ENCODE measurements around the gene EMP3.
"Not testable (repeated sequence)": the region's sequence is repeated elsewhere in the genome, so short reads cannot be mapped to it uniquely, and the experiment has no call there.

The EMP3 gene

DNA sequence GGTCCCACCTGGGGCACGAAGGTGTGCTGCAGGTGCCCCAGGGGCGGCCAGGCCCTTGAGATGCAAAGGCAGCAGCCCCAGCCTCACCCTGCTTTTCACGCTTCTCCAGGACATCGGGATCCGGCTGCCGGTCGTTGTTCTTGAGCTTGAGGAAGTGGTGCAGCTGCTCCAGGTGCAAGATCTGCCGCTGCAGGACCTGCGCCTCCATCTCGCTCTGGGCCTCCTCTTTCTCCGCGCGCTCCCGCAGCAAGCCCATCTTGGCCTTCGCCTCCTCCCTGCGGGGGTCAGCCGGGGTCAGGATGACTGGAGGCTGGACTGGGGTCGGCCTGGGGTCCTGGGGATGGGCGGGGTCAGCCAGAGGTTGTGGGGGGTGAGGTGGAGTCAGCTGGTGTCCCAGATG, 21.5 kb upstream of the EMP3 start:
- Histone ChIP-seq H3K27ac (no peak overlapping the region), H3K4me3 (no peak overlapping the region)
- TF ChIP-seq, protein P1, sequence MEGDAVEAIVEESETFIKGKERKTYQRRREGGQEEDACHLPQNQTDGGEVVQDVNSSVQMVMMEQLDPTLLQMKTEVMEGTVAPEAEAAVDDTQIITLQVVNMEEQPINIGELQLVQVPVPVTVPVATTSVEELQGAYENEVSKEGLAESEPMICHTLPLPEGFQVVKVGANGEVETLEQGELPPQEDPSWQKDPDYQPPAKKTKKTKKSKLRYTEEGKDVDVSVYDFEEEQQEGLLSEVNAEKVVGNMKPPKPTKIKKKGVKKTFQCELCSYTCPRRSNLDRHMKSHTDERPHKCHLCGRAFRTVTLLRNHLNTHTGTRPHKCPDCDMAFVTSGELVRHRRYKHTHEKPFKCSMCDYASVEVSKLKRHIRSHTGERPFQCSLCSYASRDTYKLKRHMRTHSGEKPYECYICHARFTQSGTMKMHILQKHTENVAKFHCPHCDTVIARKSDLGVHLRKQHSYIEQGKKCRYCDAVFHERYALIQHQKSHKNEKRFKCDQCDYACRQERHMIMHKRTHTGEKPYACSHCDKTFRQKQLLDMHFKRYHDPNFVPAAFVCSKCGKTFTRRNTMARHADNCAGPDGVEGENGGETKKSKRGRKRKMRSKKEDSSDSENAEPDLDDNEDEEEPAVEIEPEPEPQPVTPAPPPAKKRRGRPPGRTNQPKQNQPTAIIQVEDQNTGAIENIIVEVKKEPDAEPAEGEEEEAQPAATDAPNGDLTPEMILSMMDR (IDR thresholded peaks at IDR 0.05), result no peak
- DNase-seq (ENCODE audit: low spot score), result no peak

DNA sequence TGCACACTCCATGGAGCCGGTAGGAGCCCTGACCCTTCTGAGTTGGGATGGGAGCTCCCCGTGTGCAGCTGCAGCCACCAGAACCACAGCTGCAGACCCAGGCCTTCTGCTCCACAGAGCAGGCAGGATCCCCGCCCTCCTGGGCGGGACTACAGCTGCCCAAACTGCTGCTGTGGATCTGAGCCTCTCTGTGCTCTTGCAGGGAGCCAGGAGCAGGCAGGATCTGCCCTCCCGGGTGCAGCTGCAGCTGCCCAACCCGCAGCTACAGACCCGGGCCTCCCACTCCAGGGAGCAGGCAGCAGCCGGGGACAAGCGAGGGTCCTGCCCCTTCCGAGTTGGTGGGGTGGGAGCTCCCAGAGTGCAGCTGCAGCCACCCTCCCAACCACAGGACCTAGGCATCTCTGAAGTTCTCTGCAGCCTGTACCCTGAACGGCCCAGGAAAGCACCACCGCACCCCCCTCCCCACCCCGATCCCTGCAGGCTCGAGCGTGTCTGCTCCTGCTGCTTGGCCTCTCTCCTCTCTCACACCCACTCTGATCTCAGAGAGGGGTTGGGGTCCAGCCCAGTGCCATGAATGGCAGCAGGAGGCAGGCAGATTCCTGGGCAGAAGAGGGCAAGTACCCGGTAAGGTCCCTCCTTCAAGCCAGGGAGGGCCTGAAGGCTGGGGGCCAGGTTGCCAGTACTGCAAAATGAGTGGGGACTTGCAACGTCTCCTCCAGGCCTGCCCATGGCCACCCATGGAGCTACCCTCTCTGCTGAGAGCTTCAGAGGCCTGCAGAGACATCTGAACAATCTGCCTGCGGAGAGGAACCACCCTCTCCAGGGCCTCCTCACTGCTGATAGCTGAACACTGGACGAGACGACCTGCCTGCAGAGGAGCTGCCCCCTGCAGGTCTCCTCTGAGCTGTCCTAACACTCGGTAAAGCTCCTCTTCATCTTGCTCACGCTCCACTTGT, 16.4 kb upstream of the EMP3 start:
- Histone ChIP-seq H3K4me3 (no peak overlapping the region), H3K27ac (no peak overlapping the region)
- DNase-seq (ENCODE audit: low spot score), result no peak
- TF ChIP-seq, protein P1 (IDR thresholded peaks at IDR 0.05), result no peak

DNA sequence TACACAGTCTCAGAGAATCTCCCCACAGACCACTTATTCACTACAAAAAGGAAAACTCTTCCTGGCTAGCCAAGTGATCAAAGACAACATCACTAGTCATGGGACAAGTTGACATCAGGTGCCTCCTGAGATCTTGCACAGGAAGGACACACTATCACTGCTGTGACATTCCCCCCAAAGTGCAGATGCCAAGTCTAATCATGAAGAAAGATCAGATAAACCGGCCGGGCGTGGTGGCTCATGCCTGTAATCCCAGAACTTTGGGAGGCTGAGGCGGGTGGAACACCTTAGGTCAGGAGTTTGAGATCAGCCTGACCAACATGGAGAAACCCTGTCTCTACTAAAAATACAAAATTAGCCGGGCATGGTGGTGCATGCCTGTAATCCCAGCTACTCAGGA, 15.6 kb upstream of the EMP3 start:
- H3K4me3 ChIP-seq; DNase-seq (ENCODE audit: low spot score): not testable (repeated sequence)
- peak overlapping the region in 1 of 2 donors; percentile 11 for H3K27ac ChIP-seq

DNA sequence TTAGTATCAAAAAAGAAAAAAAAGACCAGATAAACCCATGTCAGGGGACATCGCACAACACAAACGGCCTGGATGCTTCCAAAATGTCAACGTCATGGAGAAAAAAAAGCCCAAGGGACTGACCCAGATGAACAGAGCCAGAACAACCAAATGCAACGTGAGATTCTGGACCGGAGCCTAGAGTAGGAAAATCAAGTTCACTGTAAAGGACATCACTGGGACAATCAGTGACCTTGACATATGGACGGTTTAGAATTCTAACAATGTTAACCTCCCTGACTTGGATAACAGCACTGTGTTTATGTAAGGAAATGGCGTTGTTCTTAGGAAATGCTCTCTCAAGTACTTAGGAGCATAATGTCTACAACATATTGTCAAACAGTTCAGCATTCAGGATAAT, 15.1 kb upstream of the EMP3 start:
- Histone ChIP-seq H3K27ac (no peak overlapping the region), H3K4me3 (no peak overlapping the region)
- DNase-seq (ENCODE audit: low spot score), result no peak
- TF ChIP-seq, protein P1 (IDR thresholded peaks at IDR 0.05), result no peak

DNA sequence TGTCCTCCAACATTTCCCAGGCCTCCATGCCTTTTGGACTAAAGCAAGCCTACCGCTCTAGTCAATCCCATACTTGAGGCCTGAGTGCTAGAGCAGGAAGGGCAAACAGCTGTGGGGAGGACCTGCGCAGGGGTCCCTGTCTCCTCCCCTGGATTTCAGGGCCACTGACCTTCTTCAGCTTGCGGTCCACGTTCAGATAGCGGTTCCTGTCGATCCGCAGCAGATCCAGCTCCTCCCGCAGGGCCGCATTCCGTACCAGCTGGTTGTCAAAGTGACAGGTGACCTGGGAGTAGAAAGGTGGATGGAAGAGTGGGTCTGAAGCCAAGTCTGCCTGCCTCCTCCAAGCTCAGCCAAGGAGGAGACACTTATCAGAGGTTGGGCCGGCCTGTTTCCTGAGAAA, 14.0 kb upstream of the EMP3 start:
- no peak for DNase-seq (ENCODE audit: low spot score)
- TF ChIP-seq, protein P1 (IDR thresholded peaks at IDR 0.05), result no peak
- no peak overlapping the region for H3K27ac ChIP-seq
- no peak overlapping the region for H3K4me3 ChIP-seq

DNA sequence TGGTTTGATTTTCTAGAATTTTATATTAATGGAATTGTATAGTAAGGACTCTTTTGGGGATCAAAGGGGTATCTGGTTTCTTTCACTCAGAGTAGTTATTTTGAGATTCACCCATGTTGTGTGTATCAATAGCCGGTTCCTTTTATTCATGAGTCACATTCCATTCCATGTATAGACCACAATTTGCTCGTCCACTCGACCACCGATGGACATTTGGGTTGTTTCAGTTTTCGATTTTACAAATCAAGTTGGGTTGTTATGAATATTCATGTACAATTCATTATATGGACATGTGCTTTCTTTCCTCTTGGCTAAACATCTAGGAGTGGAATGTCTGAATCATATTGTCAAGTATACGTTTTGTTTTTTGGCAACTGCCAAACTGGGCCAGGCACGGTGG, 9.6 kb upstream of the EMP3 start:
- no peak overlapping the region for H3K27ac ChIP-seq
- DNase-seq (ENCODE audit: low spot score), result no peak
- TF ChIP-seq, protein P1 (IDR thresholded peaks at IDR 0.05), result no peak
- no peak overlapping the region for H3K4me3 ChIP-seq

DNA sequence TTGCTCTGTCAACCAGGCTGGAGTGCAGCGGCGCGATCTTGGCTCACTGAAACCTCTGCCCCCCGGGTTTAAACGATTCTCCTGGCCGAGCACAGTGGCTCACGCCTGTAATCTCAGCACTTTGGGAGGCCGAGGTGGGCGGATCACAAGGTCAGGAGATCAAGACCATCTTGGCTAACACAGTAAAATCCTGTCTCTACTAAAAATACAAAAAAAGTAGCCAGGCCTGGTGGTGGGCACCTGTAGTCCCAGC, 7.7 kb upstream of the EMP3 start:
- not testable (repeated sequence) for DNase-seq (ENCODE audit: low spot score); H3K27ac ChIP-seq; H3K4me3 ChIP-seq

DNA sequence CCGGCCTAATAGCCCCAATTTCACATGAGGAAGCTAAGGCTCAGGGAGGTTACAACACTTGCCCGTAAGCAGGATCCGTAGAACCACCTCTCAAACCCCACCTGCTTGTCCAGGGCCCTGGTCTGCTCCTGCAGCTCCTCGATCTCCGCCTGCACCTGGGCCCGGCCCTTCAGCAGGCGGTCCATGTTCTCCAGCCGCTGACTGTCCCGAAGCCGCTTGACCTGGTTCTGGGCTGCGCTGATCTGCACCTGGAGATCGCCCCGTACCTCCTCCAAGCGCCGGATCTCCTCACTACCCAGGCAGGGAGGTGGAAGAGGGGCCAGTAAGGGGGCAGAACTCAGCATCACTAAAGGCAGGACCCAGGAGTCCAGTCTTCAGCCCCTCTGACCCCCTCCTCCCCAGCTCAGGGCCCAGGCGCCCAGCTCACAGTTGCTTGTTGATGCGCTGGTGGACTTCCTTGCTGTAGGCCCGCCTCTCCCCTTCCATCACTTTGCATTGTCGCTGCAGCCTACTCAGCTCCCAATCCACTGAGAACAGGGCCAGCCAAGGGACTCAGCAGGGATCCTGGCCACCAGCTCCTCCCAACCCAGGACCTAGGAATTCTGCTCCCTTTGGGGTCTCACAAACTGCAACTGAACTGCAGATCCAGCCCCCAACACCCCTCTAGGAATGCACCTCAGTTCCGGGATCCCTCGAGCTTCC, 6.9 kb upstream of the EMP3 start:
- TF ChIP-seq, protein P1 (IDR thresholded peaks at IDR 0.05), result no peak
- Histone ChIP-seq H3K4me3 (no peak overlapping the region), H3K27ac (no peak overlapping the region)
- DNase-seq (ENCODE audit: low spot score), result no peak

Data from coronary artery (tissue), 2 donors.